Measurements from ENCODE around the gene MMAB.

Gene MMAB

DNA sequence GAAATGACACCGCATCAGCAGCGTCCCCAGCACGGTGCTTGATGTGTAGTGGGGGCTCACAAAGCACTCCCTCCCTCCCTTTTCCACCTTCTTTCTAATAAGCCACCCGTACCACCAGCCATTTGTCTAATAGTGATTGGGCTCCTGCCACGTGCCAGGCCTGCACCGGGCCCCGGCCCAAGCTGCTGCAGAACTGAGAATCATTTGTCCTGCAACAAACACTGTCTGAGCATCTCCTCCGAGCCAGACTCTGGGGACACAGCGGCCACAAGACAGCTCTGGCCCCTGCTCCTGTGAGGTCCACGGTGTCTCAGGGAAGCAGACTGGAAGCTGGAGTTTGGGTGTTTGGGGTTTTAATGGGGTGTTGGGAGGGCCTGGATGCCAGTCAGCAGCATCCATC lies 44.2 kb upstream of the MMAB start:
- in situ Hi-C loops (cut with HindIII; ENCODE audit: low pct_ligation_motif_present, low sequenced_read_pairs), result no loop called here
- Histone ChIP-seq H3K36me3 (replicated peaks) (no peaks in the 10 kb centered on the region), H3K4me3 (ENCODE audit: low read depth, low read length) (no peak overlapping the region), H3K27me3 (replicated peaks) (peaks cover 12% of the 10 kb centered on the region), H3K27ac (no peak overlapping the region)
- TF ChIP-seq CTCF (IDR thresholded peaks at IDR 0.05; ENCODE audit: low read depth, low read length, missing control alignments), result no peak
- DNase-seq, result no peak

DNA sequence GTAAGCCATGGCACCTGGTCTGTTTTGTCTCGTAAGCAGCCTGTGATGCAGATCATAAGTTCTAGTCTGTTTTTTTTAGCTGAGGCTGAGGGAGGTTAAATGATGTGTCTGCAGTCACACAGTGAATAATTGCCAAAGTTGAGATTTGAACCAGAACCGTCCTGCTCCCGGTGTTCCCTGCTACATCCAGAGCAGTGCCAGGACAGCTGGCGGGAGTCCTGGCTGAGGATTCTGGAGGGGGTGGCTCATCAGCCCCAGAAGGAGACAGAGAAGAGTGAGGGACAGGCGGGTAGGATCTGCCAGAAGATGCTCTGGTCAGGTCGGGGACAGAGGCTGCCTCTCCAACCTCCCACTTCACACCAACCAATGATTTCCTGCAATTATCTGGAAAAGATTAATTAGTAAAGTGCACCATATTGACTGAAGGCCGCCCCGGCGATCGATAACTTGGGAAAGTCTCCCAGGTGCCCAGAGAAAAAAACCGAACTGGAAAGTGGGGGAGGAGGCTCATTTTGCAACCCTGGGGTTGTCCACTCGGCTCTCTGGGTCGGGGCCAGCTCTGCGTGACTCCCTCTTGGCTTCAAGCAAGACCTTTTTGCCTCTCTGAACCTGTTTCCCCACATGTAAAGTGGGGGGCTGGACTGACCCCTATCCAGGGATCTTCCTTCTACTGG lies 42.4 kb upstream of the MMAB start:
- peaks cover 12% of the 10 kb centered on the region for H3K27me3 ChIP-seq (replicated peaks)
- in situ Hi-C loops (cut with HindIII; ENCODE audit: low pct_ligation_motif_present, low sequenced_read_pairs), result no loop called here
- no peak overlapping the region for H3K27ac ChIP-seq
- H3K4me3 ChIP-seq (ENCODE audit: low read depth, low read length), result no peak overlapping the region
- DNase-seq, result no peak
- no peak for TF ChIP-seq CTCF (IDR thresholded peaks at IDR 0.05; ENCODE audit: low read depth, low read length, missing control alignments)
- no peaks in the 10 kb centered on the region for H3K36me3 ChIP-seq (replicated peaks)

- Histone ChIP-seq H3K36me3 (replicated peaks) (no peaks in the 10 kb centered on the region), H3K4me3 (ENCODE audit: low read depth, low read length) (no peak overlapping the region), H3K27ac (no peak overlapping the region), H3K27me3 (replicated peaks) (peaks cover 12% of the 10 kb centered on the region)
- no peak for DNase-seq
- in situ Hi-C loops (cut with HindIII; ENCODE audit: low pct_ligation_motif_present, low sequenced_read_pairs), result no loop called here
- TF ChIP-seq CTCF (IDR thresholded peaks at IDR 0.05; ENCODE audit: low read depth, low read length, missing control alignments), result no peak
Observed at GRCh38 chr12:109613649-109614455, 40.5 kb upstream of the MMAB start.

DNA sequence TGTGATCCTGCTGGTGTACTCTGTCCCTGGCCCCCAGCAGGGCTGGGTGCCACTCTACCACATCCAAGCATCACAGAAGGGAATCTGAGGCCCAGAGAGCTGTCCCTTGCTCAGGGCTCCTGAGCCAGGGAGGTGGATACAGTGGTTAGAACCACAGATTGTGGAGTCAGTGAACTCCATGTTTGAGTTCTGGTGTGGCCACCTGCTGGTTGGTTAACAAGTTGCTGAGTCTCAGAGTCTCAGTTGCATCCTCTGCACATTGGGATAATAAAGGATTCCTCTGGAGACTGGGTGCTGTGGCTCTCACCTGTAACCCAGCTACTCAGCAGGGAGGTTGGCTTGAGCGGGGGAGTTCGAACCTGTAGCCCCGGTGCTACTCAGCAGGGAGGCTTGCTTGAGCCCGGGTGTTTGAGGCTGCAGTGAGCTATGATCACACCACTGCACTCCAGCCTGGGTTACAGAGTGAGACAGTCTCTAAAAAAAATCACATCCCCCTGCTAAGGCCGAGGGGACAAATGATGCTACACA lies 39.7 kb upstream of the MMAB start:
- DNase-seq, result peak; percentile 7
- H3K27me3 ChIP-seq (replicated peaks), result peaks cover 12% of the 10 kb centered on the region
- in situ Hi-C loops (cut with HindIII; ENCODE audit: low pct_ligation_motif_present, low sequenced_read_pairs), result no loop called here
- H3K27ac ChIP-seq, result no peak overlapping the region
- H3K36me3 ChIP-seq (replicated peaks), result no peaks in the 10 kb centered on the region
- H3K4me3 ChIP-seq (ENCODE audit: low read depth, low read length), result no peak overlapping the region
- TF ChIP-seq CTCF (IDR thresholded peaks at IDR 0.05; ENCODE audit: low read depth, low read length, missing control alignments), result peak; percentile 69

- no peak for TF ChIP-seq CTCF (IDR thresholded peaks at IDR 0.05; ENCODE audit: low read depth, low read length, missing control alignments)
- Histone ChIP-seq H3K27me3 (replicated peaks) (peaks cover 15% of the 10 kb centered on the region), H3K4me3 (ENCODE audit: low read depth, low read length) (no peak overlapping the region), H3K27ac (no peak overlapping the region), H3K36me3 (replicated peaks) (no peaks in the 10 kb centered on the region)
- DNase-seq, result no peak
- in situ Hi-C loops (cut with HindIII; ENCODE audit: low pct_ligation_motif_present, low sequenced_read_pairs), result no loop called here
Observed at GRCh38 chr12:109612003-109612402, 38.7 kb upstream of the MMAB start.

All from brain microvascular endothelial cell (primary cell).